ENCODE results near the gene ASGR1.

ASGR1 gene, protein sequence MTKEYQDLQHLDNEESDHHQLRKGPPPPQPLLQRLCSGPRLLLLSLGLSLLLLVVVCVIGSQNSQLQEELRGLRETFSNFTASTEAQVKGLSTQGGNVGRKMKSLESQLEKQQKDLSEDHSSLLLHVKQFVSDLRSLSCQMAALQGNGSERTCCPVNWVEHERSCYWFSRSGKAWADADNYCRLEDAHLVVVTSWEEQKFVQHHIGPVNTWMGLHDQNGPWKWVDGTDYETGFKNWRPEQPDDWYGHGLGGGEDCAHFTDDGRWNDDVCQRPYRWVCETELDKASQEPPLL

DNA sequence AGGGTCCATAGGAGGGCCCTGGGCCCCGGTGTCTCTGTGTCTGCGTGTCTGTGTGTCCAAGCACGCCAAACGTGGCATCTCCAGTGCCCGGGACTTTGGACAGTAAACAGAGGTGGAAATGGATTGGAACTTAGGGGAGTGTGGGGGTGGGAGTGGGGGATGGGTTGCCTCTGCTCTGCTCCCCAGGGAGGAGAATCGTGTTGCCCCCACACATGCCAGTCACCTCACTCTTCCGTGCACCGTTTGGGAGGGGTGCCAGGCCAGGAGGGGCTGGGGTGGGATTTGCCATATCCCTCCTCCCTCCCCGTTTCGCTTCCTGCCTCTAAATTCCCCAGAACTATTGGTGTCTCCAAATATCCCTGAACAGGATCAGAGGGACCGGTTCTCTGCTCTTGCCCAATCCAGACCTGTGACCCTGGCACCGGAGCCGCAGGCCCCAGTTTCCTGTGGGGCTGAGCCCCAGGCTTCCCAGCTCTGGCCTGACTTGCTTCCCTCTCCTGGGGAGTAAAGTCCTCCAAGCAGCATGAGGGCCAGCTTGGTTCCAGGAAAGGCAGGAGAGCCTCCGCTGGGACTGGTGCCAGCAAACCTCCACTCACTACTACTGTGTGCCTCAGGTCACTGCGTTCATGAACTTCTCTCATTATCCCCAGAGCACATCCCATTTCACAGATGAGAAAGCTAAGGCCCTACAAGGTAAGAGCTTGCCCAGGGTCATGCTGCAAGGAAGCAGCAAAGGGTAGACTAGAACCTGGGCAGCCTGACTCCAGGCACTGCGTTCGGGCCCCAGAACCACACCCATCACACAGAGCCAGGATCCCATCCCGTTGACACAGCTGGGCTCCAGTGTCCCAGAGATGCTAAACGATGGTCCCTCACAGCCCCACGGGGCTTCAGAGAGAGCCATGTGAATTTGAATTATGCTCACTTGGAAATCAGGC is at the start of gene ASGR1:
TSS of gene ASGR1 (minus strand) at position 54 of the 938 bp plus-strand sequence. CDS start 807 bp downstream, outside the sequence.
- H3K9ac ChIP-seq (ENCODE audit: low read length), result no peak within 1 kb of the TSS
- peak within 1 kb of the TSS; percentile 70 for H3K4me3 ChIP-seq (ENCODE audit: low read length)
- no peaks in the 10 kb centered on the region for H3K36me3 ChIP-seq (ENCODE audit: control insufficient read depth, insufficient read depth, low read length)
- no peak within 1 kb of the TSS for H3K27ac ChIP-seq (ENCODE audit: low read depth, low read length)
- peaks cover 9% of the 10 kb centered on the region for H3K4me1 ChIP-seq (ENCODE audit: control insufficient read depth, insufficient read depth, low read length)
- H3K27me3 ChIP-seq (ENCODE audit: control insufficient read depth, insufficient read depth, low read length), result peaks cover 13% of the 10 kb centered on the region

GRCh38 chr17:7228920-7229319 is 49.8 kb upstream of the ASGR1 start:
- H3K36me3 ChIP-seq (ENCODE audit: control insufficient read depth, insufficient read depth, low read length), result peaks cover 43% of the 10 kb centered on the region

GRCh38 chr17:7226721-7227710 is 47.8 kb upstream of the ASGR1 start:
- Histone ChIP-seq H3K36me3 (ENCODE audit: control insufficient read depth, insufficient read depth, low read length) (peaks cover 61% of the 10 kb centered on the region), H3K27ac (ENCODE audit: low read depth, low read length) (no peak overlapping the region), H3K4me3 (ENCODE audit: low read length) (no peak overlapping the region), H3K27me3 (ENCODE audit: control insufficient read depth, insufficient read depth, low read length) (no peaks in the 10 kb centered on the region), H3K9ac (ENCODE audit: low read length) (no peak overlapping the region), H3K4me1 (ENCODE audit: control insufficient read depth, insufficient read depth, low read length) (no peaks in the 10 kb centered on the region)

More at GRCh38 chr17:7228920-7229319, 49.8 kb upstream of the ASGR1 start:
- no peak overlapping the region for H3K4me3 ChIP-seq (ENCODE audit: low read length)
- H3K9ac ChIP-seq (ENCODE audit: low read length), result no peak overlapping the region
- H3K27ac ChIP-seq (ENCODE audit: low read depth, low read length), result no peak overlapping the region
- no peaks in the 10 kb centered on the region for H3K27me3 ChIP-seq (ENCODE audit: control insufficient read depth, insufficient read depth, low read length)
- H3K4me1 ChIP-seq (ENCODE audit: control insufficient read depth, insufficient read depth, low read length), result peaks cover 2% of the 10 kb centered on the region

DNA sequence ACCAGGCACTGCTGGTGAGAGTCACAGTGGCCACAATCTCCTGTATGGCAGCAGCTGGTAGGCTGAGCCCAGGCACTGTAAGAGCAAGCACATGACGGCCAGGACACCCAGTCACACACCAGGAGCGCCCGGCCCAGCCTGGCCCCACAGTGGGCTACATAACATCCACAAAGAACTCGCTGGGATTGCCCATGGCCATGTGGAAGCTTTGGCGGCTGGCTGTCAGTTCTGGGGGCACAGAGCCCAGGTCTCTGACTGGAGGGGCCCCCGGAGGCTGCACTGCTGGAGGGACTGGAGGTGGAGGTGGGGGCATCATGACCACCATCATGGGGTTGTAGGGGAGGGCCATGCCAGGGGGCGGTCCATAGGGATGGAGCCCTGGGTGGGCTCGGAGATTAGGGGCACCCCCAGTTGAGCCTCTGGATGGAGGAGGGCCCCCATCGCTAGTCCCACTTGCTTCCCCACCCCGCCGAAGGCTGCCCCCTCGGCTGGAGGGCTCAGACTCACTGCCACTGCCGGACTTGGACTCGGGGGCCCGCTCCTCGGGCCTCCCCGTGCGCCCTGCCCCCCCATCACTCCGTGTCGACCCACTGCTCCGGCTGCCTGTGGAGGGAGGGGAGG is 46.7 kb upstream of the ASGR1 start:
- Histone ChIP-seq H3K4me3 (ENCODE audit: low read length) (no peak overlapping the region), H3K36me3 (ENCODE audit: control insufficient read depth, insufficient read depth, low read length) (peaks cover 63% of the 10 kb centered on the region), H3K27ac (ENCODE audit: low read depth, low read length) (no peak overlapping the region), H3K27me3 (ENCODE audit: control insufficient read depth, insufficient read depth, low read length) (no peaks in the 10 kb centered on the region), H3K9ac (ENCODE audit: low read length) (no peak overlapping the region), H3K4me1 (ENCODE audit: control insufficient read depth, insufficient read depth, low read length) (peaks cover 4% of the 10 kb centered on the region)

DNA sequence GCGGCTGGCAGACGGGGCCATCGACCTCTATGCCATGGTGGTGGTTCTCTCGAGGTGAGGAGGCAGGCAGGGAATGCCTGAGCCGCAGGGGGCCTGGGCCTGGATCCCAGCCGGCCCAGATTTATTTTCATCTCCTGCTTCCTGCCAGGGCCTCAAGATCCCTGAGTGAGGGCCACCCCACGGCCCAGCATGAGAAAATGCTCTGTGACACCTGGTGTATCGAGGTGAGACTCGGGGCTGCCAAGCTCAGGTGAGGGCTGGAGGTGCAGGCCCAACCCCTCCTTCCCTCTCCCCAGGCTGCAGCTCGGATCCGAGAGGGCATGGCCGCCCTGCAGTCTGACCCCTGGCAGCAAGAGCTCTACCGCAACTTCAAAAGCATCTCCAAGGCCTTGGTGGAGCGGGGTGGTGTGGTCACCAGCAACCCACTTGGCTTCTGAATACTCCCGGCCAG is 45.5 kb upstream of the ASGR1 start:
- Histone ChIP-seq H3K9ac (ENCODE audit: low read length) (no peak overlapping the region), H3K27ac (ENCODE audit: low read depth, low read length) (no peak overlapping the region), H3K27me3 (ENCODE audit: control insufficient read depth, insufficient read depth, low read length) (no peaks in the 10 kb centered on the region), H3K4me3 (ENCODE audit: low read length) (no peak overlapping the region), H3K36me3 (ENCODE audit: control insufficient read depth, insufficient read depth, low read length) (peaks cover 57% of the 10 kb centered on the region), H3K4me1 (ENCODE audit: control insufficient read depth, insufficient read depth, low read length) (peaks cover 10% of the 10 kb centered on the region)

DNA sequence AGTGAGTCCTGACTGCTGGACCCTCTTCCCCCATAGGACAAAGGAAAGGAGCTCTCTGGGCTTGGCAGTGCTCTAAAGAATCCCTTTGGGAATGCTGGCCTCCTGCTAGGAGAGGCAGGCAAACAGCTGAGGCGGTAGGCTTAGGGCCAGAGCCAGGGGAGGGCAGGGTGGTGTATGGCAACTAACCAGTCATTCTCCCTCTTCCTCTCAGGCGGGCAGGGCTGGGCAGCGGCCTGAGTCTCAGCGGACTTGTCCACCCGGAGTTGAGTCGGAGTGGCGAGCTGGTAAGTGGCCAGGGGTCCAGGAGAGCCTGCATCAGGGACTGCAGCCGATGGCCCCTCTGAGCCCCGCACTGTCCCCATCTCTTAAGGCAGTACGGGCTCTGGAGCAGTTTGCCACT is 44.9 kb upstream of the ASGR1 start:
- peaks cover 14% of the 10 kb centered on the region for H3K4me1 ChIP-seq (ENCODE audit: control insufficient read depth, insufficient read depth, low read length)
- H3K9ac ChIP-seq (ENCODE audit: low read length), result no peak overlapping the region
- H3K4me3 ChIP-seq (ENCODE audit: low read length), result no peak overlapping the region
- no peak overlapping the region for H3K27ac ChIP-seq (ENCODE audit: low read depth, low read length)
- peaks cover 52% of the 10 kb centered on the region for H3K36me3 ChIP-seq (ENCODE audit: control insufficient read depth, insufficient read depth, low read length)
- no peaks in the 10 kb centered on the region for H3K27me3 ChIP-seq (ENCODE audit: control insufficient read depth, insufficient read depth, low read length)

- Histone ChIP-seq H3K27ac (ENCODE audit: low read depth, low read length) (no peak overlapping the region), H3K27me3 (ENCODE audit: control insufficient read depth, insufficient read depth, low read length) (no peaks in the 10 kb centered on the region), H3K36me3 (ENCODE audit: control insufficient read depth, insufficient read depth, low read length) (peaks cover 44% of the 10 kb centered on the region), H3K4me3 (ENCODE audit: low read length) (no peak overlapping the region), H3K4me1 (ENCODE audit: control insufficient read depth, insufficient read depth, low read length) (peaks cover 14% of the 10 kb centered on the region), H3K9ac (ENCODE audit: low read length) (no peak overlapping the region)
These were observed 44.2 kb upstream of the ASGR1 start for GRCh38 chr17:7223375-7223774.

DNA sequence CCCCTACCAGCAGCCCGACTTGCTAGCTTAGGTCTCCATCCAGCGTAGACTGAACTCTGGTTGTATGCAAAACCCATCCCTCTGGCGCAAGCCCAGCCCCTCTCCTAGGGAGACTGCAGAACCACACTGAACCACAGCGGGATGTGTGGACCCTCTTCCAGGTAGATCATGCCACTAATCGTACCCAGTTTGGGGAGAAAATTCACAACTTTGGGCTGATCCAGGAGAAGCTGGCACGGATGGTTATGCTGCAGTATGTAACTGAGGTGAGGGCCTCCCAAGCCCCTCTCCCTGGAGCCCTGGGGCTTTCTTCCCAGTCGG is 43.8 kb upstream of the ASGR1 start:
- Histone ChIP-seq H3K4me1 (ENCODE audit: control insufficient read depth, insufficient read depth, low read length) (peaks cover 17% of the 10 kb centered on the region), H3K27me3 (ENCODE audit: control insufficient read depth, insufficient read depth, low read length) (no peaks in the 10 kb centered on the region), H3K27ac (ENCODE audit: low read depth, low read length) (no peak overlapping the region), H3K4me3 (ENCODE audit: low read length) (no peak overlapping the region), H3K36me3 (ENCODE audit: control insufficient read depth, insufficient read depth, low read length) (peaks cover 43% of the 10 kb centered on the region), H3K9ac (ENCODE audit: low read length) (no peak overlapping the region)

DNA sequence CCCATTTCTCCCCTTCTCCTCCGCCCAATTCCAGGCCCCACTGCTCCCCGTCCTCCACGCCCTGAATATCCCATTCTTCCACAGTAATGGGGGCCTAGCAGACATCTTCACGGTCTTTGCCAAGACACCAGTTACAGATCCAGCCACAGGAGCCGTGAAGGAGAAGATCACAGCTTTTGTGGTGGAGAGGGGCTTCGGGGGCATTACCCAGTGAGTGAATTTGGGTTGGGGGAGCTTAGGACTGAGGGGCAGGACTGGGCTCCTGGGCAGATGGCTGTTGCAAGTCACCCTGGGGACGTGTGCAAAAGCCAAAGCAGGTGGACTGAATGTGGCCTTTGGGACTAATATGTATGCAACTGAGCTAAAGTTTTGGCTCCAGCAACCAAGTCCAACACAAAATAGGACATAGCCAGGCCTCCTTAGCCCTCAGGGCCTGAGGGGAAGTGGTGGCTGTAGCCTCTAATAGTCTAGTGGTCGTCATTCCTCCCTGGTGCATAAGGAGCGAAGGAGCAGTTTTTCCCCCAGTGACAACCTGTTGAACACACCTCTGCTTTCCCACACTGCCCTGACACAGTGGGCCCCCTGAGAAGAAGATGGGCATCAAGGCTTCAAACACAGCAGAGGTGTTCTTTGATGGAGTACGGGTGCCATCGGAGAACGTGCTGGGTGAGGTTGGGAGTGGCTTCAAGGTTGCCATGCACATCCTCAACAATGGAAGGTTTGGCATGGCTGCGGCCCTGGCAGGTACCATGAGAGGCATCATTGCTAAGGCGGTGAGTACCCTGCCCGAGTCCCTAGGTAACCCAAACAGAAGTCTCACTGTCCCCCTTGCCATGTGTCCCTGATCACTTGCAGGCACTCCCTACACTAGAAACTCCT is 43.2 kb upstream of the ASGR1 start:
- peaks cover 18% of the 10 kb centered on the region for H3K4me1 ChIP-seq (ENCODE audit: control insufficient read depth, insufficient read depth, low read length)
- H3K9ac ChIP-seq (ENCODE audit: low read length), result no peak overlapping the region
- H3K4me3 ChIP-seq (ENCODE audit: low read length), result no peak overlapping the region
- H3K27ac ChIP-seq (ENCODE audit: low read depth, low read length), result no peak overlapping the region
- H3K27me3 ChIP-seq (ENCODE audit: control insufficient read depth, insufficient read depth, low read length), result no peaks in the 10 kb centered on the region
- peaks cover 40% of the 10 kb centered on the region for H3K36me3 ChIP-seq (ENCODE audit: control insufficient read depth, insufficient read depth, low read length)

DNA sequence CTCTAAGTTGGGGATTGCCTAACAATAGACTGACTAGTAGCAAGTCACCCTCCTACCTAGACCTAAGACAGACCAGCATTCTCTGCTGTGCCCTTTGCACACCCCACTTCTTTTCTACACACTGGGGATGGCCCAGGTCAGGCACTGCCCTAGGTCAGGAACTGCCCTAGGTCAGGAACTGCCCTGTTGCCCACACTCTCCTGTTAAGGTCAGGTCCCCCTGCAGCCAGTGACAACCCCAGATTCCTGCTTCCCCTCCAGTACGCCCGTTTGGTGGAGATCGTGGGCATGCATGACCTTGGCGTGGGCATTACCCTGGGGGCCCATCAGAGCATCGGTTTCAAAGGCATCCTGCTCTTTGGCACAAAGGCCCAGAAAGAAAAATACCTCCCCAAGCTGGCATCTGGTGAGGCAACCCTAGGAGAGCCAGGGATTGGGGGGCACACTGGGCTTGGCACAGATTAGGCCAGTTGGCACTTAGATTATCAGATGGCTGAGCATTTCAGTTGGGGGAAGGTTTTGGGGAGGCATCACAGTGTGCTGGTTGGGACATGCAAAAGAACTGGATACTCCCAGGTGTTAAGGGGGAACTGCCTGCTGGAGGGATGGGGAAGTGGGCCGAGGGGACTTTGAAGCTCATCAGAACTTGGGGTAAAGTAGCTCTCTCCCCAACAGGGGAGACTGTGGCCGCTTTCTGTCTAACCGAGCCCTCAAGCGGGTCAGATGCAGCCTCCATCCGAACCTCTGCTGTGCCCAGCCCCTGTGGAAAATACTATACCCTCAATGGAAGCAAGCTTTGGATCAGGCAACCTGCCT is 42.3 kb upstream of the ASGR1 start:
- H3K27ac ChIP-seq (ENCODE audit: low read depth, low read length), result peak overlapping the region; percentile 93
- H3K36me3 ChIP-seq (ENCODE audit: control insufficient read depth, insufficient read depth, low read length), result peaks cover 31% of the 10 kb centered on the region
- H3K9ac ChIP-seq (ENCODE audit: low read length), result peak overlapping the region; percentile 52
- peaks cover 18% of the 10 kb centered on the region for H3K4me1 ChIP-seq (ENCODE audit: control insufficient read depth, insufficient read depth, low read length)
- H3K27me3 ChIP-seq (ENCODE audit: control insufficient read depth, insufficient read depth, low read length), result no peaks in the 10 kb centered on the region
- H3K4me3 ChIP-seq (ENCODE audit: low read length), result peak overlapping the region; percentile 93

All from rectal smooth muscle tissue (tissue), 1 donor.